ENCODE measurements around the gene H6PD.
"Not testable (repeated sequence)": the region's sequence is repeated elsewhere in the genome, so short reads cannot be mapped to it uniquely, and the experiment has no call there.

H6PD gene

GRCh38 chr1:9281071-9281827, 46.7 kb downstream of the H6PD start:
- DNase-seq = no peak

GRCh38 chr1:9281908-9282695, 47.5 kb downstream of the H6PD start:
- no peak for DNase-seq

- DNase-seq = no peak
Measured at GRCh38 chr1:9282696-9282955, 48.1 kb downstream of the H6PD start.

- DNase-seq = no peak
Measured at GRCh38 chr1:9284061-9284460, 49.5 kb downstream of the H6PD start.

GRCh38 chr1:9286556-9286955, 52.0 kb downstream of the H6PD start:
- no peak for DNase-seq

- no peak for DNase-seq
Measured at GRCh38 chr1:9289090-9289534, 54.5 kb downstream of the H6PD start.

- DNase-seq = no peak
Measured at GRCh38 chr1:9289711-9290485, 55.3 kb downstream of the H6PD start.

- DNase-seq = no peak
Measured at GRCh38 chr1:9291914-9292360, 57.4 kb downstream of the H6PD start.

- DNase-seq = peak; percentile 29
Measured at GRCh38 chr1:9292361-9293240, 58.0 kb downstream of the H6PD start, which contains the start of gene SPSB1. TSS of gene SPSB1 (plus strand) at chr1:9292894. CDS start at chr1:9355892, 62,998 bp downstream.

- no peak for DNase-seq
Measured at GRCh38 chr1:9293241-9293532, 58.6 kb downstream of the H6PD start.

GRCh38 chr1:9293533-9294404, 59.2 kb downstream of the H6PD start:
- no peak for DNase-seq

- no peak for DNase-seq
Measured at GRCh38 chr1:9294405-9294773, 59.8 kb downstream of the H6PD start.

GRCh38 chr1:9294910-9295636, 60.5 kb downstream of the H6PD start:
- DNase-seq = no peak

- no peak for DNase-seq
Measured at GRCh38 chr1:9295884-9296283, 61.3 kb downstream of the H6PD start.

GRCh38 chr1:9296850-9297249, 62.3 kb downstream of the H6PD start:
- no peak for DNase-seq

- no peak for DNase-seq
Measured at GRCh38 chr1:9297831-9298230, 63.3 kb downstream of the H6PD start.

GRCh38 chr1:9298282-9298681, 63.7 kb downstream of the H6PD start:
- no peak for DNase-seq

- not testable (repeated sequence) for DNase-seq
Measured at GRCh38 chr1:9299571-9300541, 65.3 kb downstream of the H6PD start.

- no peak for DNase-seq
Measured at GRCh38 chr1:9300573-9300972, 66.0 kb downstream of the H6PD start.
